Activated CD4-positive, alpha-beta T cell treated with anti-CD3 and anti-CD28 coated beads, Interleukin-2, Interleukin-4, amounts not matched to agents 100 ng/mL and 50 ng/mL, durations not matched to agents 16 hours and 8 hours (primary cell): ENCODE measurements around the gene SCAMP5.

ENCODE experiments used
- DNase-seq: peaks from one replicate; pipeline ENCODE4 v3.0.0-alpha.2; 2020; ENCODE audit warnings: low spot score

Gene SCAMP5

DNA sequence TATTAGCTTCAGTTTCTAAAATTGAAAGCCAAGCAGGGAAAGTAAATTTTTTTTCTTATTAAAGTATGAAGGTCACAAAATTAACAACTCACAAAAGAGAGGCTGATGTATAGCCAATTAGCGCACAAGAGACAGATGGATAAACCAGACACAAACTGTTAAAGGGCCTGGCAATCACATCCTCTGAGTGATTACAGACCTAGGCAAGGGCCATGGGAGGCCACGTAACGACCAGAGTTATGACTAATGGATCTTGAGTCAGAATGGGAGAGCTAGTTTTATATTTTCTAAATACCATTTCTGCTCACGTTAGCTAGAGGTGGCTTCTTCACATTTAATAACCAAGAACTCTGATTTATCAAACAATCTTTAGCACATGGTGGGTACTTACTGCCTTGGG is 17.8 kb upstream of the SCAMP5 start:
- DNase-seq, result peak; percentile 72

DNA sequence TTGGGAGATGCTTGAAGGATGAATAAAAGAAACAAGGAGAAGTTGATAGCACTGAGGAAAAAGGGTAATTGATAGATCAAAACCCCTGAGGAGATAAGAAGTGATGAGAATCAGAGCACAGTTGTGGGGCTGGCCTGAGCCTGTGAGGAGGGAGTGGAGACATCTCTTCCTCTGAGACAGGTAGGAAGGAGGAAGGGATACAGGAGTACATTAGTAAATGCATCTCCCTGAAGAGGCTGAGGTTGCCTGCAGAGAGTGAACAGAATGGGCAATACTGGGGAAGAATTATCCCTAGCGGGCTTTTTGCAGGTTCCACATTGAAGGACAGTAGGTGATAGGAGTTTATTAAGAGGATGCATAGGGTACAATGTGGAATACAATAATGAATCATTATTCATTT is 17.3 kb upstream of the SCAMP5 start:
- DNase-seq, result no peak

DNA sequence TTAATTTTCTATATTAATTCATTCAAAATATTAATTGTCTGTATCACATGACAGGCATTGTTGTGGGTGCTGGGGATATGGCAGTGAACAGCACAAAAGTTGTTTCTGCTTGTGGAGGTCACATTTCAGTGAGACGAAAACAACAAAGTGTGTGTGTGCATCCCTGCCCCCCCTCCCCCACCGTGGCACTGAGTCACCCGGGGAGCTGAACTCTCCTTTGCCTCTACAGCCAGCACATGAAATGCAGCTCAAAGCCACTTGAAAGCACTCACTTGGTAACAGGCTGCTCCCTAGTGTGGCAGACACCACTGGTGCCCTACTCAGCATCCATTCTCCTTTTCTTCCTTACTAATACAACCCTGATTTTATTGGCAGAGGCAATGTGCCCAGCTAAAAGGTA is 16.9 kb upstream of the SCAMP5 start:
- peak; percentile 51 for DNase-seq

DNA sequence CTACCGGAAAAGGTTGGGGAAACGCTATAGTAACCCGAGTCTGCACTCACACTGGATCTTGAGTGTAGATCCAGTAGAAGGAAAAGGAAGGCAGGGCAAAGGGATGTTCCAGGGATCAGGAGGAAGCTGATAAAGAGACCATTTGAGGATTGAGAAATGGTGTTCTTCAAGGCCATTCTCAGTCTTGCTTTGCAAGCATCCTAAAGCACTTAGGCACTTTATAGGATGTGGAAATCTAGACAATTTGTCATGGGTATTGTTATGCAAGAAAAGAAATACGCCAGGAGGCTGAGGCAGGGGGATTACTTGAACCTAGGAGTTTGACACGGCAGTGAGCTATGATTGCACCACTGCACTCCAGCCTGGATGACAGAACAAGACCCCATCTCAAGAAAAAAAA is 13.2 kb upstream of the SCAMP5 start:
- no peak for DNase-seq

DNA sequence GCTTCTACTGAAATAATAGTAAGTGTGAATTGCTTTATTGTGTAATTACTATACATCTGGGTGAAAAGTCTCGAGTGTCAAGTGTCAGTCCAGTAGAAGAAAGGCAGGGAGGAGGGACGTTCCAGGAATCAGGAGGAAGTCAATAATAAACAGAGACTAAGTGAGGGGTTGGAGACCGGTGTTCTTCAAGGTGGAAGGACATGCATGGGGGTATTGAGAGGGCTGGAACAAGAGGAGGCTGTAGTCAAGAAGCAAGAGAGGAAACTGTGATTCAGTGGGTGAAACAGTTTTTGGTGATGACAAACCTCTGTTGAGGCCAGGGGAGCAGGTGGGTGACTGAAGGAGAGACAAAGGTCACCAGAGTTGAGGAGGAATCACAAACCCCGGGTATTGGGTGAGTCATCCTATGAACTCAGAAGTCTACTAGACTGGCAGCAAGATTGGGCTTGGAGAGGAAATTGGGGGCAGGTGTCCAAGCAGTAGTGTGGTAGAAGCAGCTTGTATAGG is 11.6 kb upstream of the SCAMP5 start:
- DNase-seq, result peak; percentile 80

DNA sequence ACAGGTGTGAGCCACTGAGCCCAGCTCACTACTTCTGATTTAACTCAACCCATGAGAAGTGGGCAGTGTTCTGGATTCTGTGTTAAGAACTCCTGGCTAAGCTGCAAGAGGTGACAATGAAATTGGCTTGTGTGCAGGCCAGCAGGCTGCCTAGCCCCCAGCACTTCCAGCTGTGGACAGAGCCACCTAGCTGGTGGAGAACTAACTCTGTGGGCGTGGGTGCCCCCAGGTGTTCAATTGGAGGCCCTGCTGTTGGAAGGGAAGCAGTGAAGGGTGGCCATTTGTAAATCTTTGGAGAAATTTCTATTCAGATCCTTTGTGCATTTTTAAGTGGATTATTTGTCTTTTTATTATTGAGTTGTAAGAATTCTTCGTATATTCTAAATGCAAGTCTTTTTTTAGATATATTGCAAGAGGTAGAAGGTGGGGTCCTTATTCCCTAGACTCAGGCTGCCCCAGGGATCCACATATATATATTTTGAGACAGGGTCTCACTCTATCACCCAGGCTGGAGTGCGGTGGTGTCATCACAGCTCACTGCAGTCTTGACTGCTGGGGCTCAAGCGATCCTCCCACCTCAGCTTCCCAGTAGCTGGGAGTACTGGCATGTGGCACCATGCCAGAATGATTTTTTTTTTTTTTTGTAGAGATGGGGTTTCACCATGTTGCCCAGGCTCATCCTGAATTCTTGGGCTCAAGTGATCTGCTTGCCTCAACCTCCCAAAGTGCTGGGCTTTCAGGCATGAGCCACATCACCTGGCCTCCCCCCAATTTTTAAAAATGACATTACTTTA is 7.2 kb upstream of the SCAMP5 start:
- DNase-seq, result peak; percentile 36

DNA sequence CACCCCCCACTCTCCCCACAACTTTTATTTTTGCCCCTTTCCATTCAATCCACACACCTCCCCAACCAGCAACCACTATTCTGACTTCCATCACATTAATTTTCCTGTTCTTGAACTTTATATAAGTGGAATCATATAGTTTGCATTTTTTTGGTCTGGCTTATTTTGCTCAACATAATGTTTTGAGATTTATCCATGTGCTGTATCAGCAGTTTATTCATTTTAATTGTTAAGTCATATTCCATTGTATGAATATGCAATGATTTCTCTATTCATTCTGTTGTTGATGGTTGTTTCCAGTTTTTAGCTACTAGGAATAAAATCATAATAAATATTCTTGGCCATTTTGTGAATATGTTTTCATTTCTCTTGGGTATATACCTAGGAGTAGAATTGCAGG is 5.8 kb upstream of the SCAMP5 start:
- DNase-seq, result no peak

DNA sequence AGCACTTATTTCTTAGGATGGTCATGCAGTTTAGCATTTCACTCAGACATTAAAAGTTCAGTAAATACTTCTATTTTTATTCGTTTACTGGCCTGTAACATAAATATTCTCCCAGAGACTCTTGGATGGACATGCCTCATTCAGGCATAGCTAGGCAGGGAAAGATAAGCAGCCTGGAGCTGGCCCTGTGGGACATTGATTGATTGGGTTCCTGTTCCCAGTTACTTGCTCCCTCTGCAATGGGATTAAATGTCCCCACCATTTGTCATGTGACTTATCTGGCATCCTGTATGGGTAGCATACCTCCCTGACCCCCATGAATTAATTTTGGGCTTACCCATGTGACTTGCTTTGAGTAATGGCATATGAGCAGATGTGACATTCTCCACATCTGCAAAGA is 2.7 kb upstream of the SCAMP5 start:
- no peak for DNase-seq

DNA sequence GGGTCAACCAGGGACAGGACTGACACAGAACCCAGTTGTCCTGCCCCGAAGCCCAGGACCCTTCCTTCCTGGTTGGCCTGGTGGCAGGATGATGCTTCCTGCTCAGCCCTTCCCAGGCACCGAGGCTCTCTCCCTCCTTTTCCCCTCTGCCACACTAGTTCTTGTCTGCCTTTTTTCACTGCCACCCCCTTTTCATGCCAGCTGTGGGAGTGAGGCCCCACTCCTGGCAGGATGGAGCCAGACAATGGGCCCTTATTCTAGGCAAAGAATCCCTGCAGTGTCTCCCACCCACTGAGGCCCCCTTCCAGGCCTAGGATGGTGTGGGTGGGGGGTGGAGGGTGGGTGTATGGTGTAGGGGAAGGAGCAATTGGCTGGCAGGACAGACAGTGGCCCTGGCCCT is 1.1 kb upstream of the SCAMP5 start:
- DNase-seq, result no peak

DNA sequence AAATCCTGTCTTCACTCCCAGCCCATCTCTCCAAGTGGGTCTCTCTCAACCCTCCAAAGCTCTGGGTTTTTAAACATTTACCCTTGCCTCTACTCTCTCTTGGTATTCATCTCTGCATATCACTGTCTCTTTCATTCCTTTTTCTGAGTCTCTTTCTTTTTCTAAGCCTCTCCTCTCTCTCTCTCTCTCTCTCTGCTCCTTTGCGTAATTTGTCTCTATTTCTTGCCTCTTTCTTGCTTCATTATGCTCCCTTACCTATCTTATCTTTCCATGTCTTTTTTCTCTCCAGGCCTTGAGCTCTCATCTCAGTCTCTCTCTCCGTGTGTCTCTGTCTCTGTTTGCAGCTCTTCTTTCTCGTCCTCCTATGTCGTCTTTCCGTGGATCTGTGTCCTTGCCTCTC is 678 bp upstream of the SCAMP5 start:
- no peak for DNase-seq

DNA sequence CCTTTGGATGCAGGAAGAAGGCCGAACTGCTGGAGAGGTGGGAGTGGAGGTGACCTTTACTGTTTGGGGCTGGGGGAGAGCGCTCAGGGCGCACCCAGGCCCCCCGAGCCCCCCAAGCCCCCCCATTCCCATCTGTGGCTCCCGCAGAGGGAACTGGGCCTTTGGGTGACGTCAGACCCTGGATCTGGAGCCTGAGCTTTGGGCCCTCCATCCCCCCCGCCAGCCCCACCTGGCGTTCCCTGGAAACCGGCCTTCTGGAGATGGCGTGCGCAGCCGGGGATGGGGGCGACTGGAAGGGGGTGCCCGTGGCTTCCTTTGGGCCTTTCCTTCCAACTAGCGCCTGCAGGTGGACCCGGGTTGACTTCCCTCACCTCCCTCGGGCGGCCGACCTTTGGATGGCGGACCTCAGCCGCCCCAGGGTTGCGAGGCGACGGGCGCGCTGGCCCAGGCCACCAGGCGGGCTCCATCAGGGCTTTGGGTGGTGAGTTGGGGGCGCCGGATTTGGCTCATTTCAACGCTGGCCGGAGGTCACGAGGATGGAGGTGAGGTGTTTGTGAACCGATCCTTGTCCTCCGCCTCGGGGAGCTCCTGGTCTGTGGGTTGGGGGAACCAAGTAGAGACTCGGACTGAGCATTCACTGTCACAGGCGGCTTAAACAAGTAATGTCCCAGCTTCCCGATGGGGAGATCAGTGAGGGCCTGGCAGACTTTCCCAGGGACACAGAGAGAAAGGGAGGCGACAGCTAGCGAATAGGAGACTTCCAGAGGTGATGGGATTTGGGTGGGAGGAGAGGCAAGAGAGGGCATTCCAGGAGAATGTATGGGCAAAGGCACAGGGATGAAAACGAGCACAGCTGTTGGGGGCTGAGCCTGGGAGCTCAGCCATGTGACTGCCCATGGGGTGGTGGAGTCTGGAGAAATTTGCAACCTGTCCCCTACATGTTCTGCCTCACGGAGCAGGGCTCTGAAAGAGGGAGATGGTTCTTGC is 709 bp downstream of the SCAMP5 start:
- DNase-seq, result no peak

DNA sequence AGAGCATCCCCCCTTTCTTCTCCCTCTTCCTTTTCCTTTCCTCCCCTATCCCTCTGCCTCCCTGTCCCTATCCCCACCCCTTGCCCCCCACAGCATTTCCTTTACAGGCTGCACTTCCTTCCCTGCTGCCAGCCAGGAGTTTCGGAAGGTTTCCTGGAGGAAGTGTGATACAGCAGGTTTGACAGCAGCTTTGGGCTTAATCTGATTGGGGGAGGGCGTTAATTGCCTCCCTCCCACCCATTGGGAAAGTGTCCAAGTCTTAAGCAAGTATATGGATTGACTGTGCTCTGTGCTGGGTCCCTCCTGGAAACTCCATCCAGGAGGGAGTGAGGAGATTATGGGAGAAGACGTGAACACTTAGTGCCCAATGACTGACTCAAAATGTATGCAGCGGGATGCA is 1.8 kb downstream of the SCAMP5 start:
- DNase-seq, result no peak

DNA sequence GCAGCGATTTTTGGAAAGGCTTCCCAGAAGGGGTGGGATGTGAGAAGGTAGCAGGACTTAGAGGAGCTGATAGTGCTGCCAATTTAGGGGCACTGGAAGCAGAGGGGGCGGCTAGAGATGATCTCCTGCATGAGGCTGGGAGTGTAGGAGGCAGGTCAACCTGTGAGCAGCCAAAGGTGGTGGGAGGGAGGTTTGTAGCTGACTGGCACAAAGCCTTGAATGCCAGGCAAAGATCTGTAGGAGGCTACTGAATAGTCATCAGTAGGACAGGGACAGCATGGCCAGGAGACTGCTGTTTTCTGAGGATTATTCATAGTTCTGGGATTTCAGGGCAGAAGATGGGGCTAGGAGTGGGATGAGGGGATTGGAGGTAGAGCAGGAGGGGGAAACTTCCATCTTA is 2.2 kb downstream of the SCAMP5 start:
- DNase-seq, result no peak

DNA sequence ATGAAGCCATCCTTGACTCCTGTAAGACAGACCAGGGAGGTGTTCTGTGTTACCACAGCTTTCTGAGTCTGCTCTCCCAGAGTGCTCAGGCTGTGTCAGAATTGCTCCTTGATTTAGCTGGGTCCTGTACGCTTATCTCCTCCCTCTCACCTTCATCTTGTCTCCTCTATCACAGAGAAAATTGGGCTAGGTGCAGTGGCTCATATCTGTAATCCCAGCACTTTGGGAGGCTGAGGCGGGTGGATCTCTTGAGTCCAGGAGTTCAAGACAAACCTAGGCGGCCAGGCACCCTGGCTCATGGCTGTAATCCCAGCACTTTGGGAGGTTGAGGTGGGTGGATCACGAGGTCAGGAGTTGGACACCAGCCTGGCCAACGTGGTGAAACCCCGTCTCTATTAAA is 5.9 kb downstream of the SCAMP5 start:
- no peak for DNase-seq

DNA sequence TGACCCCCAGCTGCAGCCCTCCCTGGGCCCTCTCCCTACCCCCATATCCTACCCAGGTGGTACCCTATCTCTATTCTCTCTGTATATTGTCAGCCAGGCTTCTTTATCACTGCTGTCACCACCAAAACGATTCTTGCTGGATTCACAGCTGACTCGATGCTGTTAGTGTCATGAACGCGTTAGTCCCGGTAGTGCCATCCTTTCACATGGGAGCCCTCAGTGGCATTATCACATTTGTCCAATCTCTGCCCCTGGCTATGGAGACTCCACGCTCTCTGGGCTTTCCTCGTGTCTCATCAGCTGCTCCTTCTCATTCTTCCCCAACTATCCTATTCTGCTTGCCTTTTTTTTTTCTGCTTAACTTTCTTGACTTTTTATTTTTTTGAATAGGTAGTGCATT is 7.0 kb downstream of the SCAMP5 start:
- DNase-seq, result no peak

DNA sequence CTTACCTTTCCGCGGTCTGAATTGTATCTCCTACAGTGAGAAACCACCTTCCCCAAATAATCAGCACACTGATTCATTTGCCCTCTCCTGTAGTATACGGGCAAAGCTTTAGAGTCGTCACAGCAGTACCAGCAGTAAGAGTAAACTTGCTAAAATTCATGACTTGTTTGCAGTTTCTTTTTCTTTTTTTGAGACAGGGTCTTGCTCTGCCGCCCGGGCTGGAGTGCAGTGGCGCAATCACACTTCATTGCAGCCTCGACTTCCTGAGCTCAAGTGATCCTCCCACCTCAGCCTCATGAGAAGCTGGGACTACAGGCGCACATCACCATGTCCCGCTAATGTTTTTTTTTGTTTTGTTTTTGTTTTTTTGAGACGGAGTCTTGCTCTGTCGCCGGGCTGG is 11.9 kb downstream of the SCAMP5 start:
- DNase-seq, result no peak

DNA sequence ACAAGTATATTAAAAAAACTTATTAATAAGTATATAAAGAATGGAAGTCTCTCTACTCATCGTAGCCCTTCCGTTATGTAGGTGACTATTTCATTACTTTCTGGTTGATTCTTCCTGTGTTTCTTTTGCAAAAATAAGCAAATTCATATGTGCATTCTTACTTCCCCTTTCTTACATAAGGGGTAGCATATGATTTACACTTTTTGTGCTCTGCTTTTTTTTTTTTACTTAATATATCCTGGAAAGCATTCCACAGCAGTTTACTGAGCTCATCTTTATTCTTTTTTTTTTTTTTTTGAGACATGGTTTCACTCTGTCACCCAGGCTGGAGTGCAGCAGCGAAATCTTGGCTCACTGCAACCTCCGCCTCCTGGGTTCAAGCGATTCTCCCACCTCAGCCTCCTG is 12.9 kb downstream of the SCAMP5 start:
- no peak for DNase-seq

DNA sequence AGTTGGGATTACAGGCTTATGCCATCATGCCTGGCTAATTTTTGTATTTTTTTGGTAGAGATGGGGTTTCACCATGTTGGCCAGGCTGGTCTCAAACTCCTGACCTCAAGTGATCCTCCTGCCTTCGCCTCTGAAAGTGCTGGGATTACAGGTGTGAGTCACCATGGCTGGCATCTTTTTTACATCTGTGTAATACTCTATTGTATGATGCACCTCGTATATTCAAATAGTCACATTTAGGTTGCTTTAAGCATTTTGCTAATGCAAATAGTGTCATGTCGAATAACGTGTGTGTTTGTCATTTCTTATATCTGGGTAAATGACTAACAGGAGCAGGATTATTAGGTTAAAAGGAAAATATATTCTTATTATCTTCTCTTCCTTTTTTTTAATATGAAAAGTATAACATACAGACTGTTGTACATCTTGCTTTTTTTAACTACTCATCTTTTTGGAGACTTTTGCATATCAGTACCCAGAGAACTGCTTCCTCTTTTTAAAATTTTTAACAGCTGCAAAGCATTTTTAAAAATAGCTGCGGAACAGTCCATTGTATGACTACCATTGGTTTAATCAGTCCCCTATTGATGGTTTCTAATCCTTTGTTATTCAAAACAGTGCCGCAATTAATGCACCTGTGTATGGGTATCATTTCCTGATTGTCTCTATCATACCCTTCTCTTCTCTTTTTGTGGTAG is 13.4 kb downstream of the SCAMP5 start:
- DNase-seq, result no peak

DNA sequence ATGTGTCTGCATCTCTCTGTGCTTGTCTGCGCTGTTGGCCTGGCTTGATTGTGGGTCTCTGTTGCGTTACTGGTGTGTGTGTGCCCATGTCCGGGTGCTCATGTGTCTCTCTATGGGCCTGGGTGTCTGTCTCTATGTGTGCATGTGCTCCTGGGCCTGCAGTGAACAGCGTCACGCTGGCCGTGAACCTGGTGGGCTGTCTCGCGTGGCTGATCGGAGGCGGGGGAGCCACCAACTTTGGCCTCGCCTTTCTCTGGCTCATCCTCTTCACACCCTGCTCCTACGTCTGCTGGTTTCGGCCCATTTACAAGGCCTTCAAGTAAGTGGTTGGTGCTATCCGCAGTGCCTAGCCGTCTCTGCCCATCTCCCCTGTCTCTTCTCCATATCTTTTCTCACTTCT is 21.1 kb downstream of the SCAMP5 start:
- DNase-seq, result no peak

DNA sequence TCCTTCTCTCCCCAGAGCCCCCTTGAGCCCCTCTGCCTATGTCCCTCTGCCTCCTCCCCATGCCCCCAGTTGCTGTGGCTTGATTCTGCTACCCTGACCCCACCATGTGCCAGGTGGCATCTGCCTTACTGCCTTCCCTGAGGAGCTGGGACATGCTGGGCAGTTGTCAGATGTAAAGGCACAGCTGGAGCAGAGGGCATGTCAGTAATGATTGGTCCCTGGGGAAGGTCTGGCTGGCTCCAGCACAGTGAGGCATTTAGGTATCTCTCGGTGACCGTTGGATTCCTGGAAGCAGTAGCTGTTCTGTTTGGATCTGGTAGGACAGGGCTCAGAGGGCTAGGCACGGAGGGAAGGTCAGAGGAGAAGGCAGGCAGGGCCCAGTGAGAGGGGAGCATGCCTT is 24.6 kb downstream of the SCAMP5 start:
- DNase-seq, result no peak

DNA sequence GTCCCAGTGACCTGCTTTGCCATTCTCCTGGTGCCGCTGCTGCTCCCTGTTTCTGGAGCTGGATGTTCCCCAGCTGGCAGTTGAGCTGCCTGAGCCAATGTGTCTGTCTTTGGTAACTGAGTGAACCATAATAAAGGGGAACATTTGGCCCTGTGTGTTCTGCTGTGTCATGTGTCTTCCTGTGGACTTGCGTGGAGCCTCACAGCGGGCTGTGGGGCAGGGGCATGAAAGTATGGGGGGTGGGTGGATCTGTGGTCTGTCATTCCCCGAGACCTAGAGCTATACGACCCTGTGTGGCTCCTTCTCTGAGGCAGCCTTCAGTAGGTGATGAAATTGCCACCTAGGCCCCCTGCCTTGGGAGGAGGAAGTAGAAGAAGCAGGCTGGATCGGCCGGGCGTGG is 26.0 kb downstream of the SCAMP5 start:
- DNase-seq, result no peak

DNA sequence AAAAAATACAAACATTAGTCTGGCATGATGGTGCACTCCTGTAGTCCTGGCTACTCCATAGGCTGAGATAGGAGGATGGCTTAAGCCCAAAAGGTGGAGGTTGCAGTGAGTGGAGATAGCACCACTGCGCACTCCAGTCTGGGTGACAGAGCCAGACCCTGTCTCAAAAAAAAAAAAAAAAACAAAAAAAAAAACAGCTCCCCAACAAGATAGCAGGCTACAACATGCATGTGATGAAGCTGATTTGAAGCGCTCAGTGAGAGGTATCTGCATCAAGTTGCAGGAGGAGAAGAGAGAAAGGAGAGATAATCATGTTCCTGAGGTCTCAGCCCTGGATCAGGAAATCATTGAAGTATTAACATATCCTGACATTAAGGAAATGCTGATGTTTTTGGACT is 27.4 kb downstream of the SCAMP5 start:
- DNase-seq, result no peak
